Loucy (cell line): ENCODE results near the gene PHACTR2.
"Not testable (repeated sequence)": the region's sequence is repeated elsewhere in the genome, so short reads cannot be mapped to it uniquely, and the experiment has no call there.

ENCODE experiments used
- H2AFZ ChIP-seq: fragments of 200-600 bp; sonication (generic); 2 replicates; pipeline ENCODE4 v1.6.0; 2016; ENCODE audit warnings: antibody characterized with exemption, mild to moderate bottlenecking, low read length, moderate library complexity
- H3F3A ChIP-seq: fragments of 200-600 bp; 2 replicates; pipeline ENCODE4 v1.6.0; 2016; ENCODE audit warnings: antibody characterized with exemption, low read depth, mild to moderate bottlenecking
- H3K27me3 ChIP-seq: fragments of 200-600 bp; sonication (generic); 2 replicates; pipeline ENCODE4 v1.6.1; 2014; ENCODE audit warnings: low read length, mild to moderate bottlenecking; ENCODE audit not compliant: insufficient read depth, poor library complexity, severe bottlenecking
- H3K36me3 ChIP-seq: fragments of 200-600 bp; sonication (generic); 2 replicates; pipeline ENCODE4 v1.6.1; 2016; ENCODE audit warnings: low read length; ENCODE audit not compliant: insufficient read depth
- H3K4me1 ChIP-seq: fragments of 200-600 bp; sonication (generic); 2 replicates; pipeline ENCODE4 v1.5.1; 2014; ENCODE audit warnings: low read length, mild to moderate bottlenecking; ENCODE audit not compliant: insufficient read depth, poor library complexity, severe bottlenecking
- H3K4me2 ChIP-seq: fragments of 200-600 bp; sonication (generic); 2 replicates; pipeline ENCODE4 v1.6.0; 2014; ENCODE audit warnings: antibody characterized with exemption, low read length, low read depth, mild to moderate bottlenecking; ENCODE audit not compliant: poor library complexity, severe bottlenecking
- H3K4me3 ChIP-seq: fragments of 200-600 bp; sonication (generic); 2 replicates; pipeline ENCODE4 v1.5.1; 2014; ENCODE audit warnings: low read length, mild to moderate bottlenecking, mixed read lengths; ENCODE audit not compliant: poor library complexity, severe bottlenecking
- H3K79me2 ChIP-seq: fragments of 200-600 bp; sonication (generic); 2 replicates; pipeline ENCODE4 v1.6.1; 2014; ENCODE audit warnings: low read length; ENCODE audit not compliant: insufficient read depth
- H3K9ac ChIP-seq: fragments of 200-600 bp; sonication (generic); 2 replicates; pipeline ENCODE4 v1.6.0; 2014; ENCODE audit warnings: mild to moderate bottlenecking, low read depth, low read length, moderate library complexity; ENCODE audit not compliant: poor library complexity, severe bottlenecking
- H3K9me2 ChIP-seq: fragments of 200-600 bp; sonication (generic); replicated peaks from 2 replicates; pipeline ENCODE4 v1.6.1; 2016; ENCODE audit warnings: low read depth, low read length, mixed read lengths
- H3K9me3 ChIP-seq: fragments of 200-600 bp; sonication (generic); 2 replicates; pipeline ENCODE4 v1.6.1; 2014; ENCODE audit warnings: mild to moderate bottlenecking, antibody characterized with exemption, low read length, low read depth; ENCODE audit not compliant: insufficient read depth
- H4K20me1 ChIP-seq: fragments of 200-600 bp; sonication (generic); 2 replicates; pipeline ENCODE4 v1.6.0; 2014; ENCODE audit warnings: antibody characterized with exemption, low read length, mild to moderate bottlenecking; ENCODE audit not compliant: insufficient read depth, poor library complexity, severe bottlenecking
- EZH2phosphoT487 ChIP-seq: fragments of 200-600 bp; IDR thresholded peaks from 2 replicates; pipeline ENCODE4 v1.6.1; 2018; ENCODE audit warnings: antibody characterized with exemption, mild to moderate bottlenecking, moderate library complexity, borderline replicate concordance
- TF ChIP-seq, protein P1 (sequence below): fragments of 200-600 bp; sonication (generic); conservative IDR thresholded peaks from 2 replicates; pipeline ENCODE4 v1.5.1; 2014; ENCODE audit warnings: mild to moderate bottlenecking, antibody characterized with exemption, low read length

The PHACTR2 gene

DNA sequence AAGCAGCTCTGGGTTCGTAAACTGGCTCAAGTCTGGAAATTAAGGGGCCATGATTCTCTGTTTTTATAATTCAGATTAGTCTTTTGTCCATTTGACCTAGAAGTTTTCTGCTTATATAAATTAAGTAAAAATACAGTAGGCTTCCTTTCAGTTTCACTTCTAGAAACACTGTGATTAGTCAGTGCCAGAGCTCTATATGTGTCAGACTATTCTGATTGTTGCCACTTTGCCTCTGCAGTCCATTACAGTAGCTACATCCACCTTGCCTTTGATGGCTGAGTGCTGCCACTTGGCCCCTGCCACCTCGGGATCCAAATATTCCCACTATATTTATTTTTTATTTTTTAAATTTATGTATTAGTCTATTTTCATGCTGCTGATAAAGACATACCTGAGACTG is 194.4 kb downstream of the PHACTR2 start:
- TF ChIP-seq, protein P1, sequence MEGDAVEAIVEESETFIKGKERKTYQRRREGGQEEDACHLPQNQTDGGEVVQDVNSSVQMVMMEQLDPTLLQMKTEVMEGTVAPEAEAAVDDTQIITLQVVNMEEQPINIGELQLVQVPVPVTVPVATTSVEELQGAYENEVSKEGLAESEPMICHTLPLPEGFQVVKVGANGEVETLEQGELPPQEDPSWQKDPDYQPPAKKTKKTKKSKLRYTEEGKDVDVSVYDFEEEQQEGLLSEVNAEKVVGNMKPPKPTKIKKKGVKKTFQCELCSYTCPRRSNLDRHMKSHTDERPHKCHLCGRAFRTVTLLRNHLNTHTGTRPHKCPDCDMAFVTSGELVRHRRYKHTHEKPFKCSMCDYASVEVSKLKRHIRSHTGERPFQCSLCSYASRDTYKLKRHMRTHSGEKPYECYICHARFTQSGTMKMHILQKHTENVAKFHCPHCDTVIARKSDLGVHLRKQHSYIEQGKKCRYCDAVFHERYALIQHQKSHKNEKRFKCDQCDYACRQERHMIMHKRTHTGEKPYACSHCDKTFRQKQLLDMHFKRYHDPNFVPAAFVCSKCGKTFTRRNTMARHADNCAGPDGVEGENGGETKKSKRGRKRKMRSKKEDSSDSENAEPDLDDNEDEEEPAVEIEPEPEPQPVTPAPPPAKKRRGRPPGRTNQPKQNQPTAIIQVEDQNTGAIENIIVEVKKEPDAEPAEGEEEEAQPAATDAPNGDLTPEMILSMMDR = no peak
- TF ChIP-seq EZH2phosphoT487 = no peak
- Histone ChIP-seq H3K9ac (no peak overlapping the region), H3K9me2 (no peaks in the 10 kb centered on the region), H3F3A (no peaks in the 10 kb centered on the region), H3K4me3 (no peak overlapping the region), H3K9me3 (no peaks in the 10 kb centered on the region), H3K4me1 (no peaks in the 10 kb centered on the region), H4K20me1 (no peaks in the 10 kb centered on the region), H2AFZ (no peak overlapping the region), H3K27me3 (no peaks in the 10 kb centered on the region), H3K79me2 (no peaks in the 10 kb centered on the region), H3K36me3 (no peaks in the 10 kb centered on the region), H3K4me2 (no peak overlapping the region)

DNA sequence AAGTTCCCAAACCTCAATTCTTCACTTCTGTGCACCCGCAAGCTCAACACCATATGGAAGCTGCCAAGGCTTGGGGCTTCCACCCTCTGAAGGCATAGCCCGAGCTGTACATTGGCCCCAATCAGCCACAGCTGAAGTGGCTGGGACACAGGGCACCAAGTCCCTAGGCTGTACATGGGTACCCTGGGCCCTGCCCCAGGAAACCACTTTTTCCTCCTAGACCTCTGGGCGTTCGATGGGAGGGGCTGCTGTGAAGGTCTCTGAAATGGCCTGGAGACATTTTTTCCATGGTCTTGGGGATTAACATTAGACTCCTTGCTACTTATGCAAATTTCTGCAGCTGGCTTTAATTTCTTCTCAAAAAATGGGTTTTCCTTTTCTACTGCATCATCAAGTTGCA is 195.8 kb downstream of the PHACTR2 start:
- not testable (repeated sequence) for H3K9ac ChIP-seq, H3K36me3 ChIP-seq, H3K4me1 ChIP-seq, H4K20me1 ChIP-seq, H3F3A ChIP-seq, H3K4me2 ChIP-seq, H3K79me2 ChIP-seq, H3K4me3 ChIP-seq, H3K27me3 ChIP-seq, H3K9me2 ChIP-seq, H3K9me3 ChIP-seq, H2AFZ ChIP-seq

DNA sequence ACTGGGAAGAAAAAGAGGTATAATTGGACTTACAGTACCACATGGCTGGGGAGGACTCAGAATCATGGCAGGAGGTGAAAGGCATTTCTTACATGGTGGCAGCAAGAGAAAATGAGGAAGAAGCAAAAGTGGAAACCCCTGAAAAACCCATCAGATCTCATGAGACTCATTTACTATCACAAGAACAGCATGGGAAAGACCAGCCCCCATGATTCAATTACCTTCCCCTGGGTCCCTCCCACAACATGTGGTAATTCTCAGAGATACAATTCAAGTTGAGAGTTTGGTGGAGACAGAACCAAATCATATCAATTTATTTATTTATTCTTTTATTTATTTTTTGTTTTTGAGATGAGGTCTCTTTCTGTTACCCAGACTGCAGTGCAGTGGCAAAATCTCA is 196.7 kb downstream of the PHACTR2 start:
- H4K20me1 ChIP-seq, H3K36me3 ChIP-seq, H3K79me2 ChIP-seq, H3K4me2 ChIP-seq, H2AFZ ChIP-seq, H3K27me3 ChIP-seq, H3K4me1 ChIP-seq, H3K9me3 ChIP-seq, H3F3A ChIP-seq, H3K9me2 ChIP-seq, H3K4me3 ChIP-seq, H3K9ac ChIP-seq: not testable (repeated sequence)

- Histone ChIP-seq H2AFZ (no peak overlapping the region), H3K4me2 (no peak overlapping the region), H3K36me3 (no peaks in the 10 kb centered on the region), H4K20me1 (no peaks in the 10 kb centered on the region), H3K27me3 (no peaks in the 10 kb centered on the region), H3K4me3 (no peak overlapping the region), H3K9me2 (no peaks in the 10 kb centered on the region), H3F3A (no peaks in the 10 kb centered on the region), H3K79me2 (no peaks in the 10 kb centered on the region), H3K9me3 (no peaks in the 10 kb centered on the region), H3K9ac (no peak overlapping the region), H3K4me1 (peaks cover 9% of the 10 kb centered on the region)
- TF ChIP-seq EZH2phosphoT487 = no peak
- TF ChIP-seq, protein P1 = no peak
These were observed 200.0 kb downstream of the PHACTR2 start for GRCh38 chr6:143877584-143878271.
